Measurements from ENCODE around the gene HNRNPR.

Gene HNRNPR

DNA sequence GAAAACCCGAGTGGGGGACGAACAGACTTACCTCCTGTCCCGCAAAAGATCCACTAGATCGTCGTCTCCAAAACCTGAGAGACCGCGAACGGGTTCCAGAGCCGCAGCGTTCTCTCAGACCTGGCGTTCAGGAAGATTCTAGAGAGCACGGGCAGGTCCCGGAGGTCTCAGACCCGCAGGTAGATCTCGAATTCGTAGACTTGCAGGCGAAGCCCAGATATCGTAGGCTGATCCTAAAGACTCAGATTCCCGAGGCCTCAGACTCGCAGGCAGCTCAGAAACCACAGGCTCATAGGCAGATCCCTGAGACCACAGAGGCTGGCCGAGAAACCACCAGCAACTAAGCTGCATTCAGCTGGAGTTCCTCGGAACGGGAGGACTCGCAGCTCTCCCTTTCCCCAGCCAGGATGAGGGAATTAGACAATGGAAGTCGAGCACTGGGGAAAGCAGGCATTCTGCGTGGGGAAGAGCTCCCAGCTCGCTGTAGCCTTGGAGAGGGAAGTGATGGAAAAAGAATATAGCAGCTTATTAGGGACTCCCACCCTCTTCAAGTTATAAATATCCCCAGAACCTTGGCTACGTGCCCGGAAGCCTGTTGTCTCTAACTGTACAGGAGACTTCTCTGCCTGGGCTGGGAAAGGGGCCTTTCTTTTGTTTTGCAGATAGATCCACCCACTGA, 25.4 kb upstream of the HNRNPR start, which contains the start of gene ZNF436:
ZNF436 (minus strand) TSS at position 502 of the 679 bp plus-strand sequence. CDS start 1,831 bp downstream, outside the sequence.
- DNase-seq (ENCODE audit: low read depth in 2 of 3, low spot score in 1 of 3), result peak in 1 of 3 donors; percentile 12

GRCh38 chr1:23368562-23369334, 24.7 kb upstream of the HNRNPR start:
- peak; percentile 82 to 86 (median 84) for DNase-seq (ENCODE audit: low read depth in 2 of 3, low spot score in 1 of 3)

DNA sequence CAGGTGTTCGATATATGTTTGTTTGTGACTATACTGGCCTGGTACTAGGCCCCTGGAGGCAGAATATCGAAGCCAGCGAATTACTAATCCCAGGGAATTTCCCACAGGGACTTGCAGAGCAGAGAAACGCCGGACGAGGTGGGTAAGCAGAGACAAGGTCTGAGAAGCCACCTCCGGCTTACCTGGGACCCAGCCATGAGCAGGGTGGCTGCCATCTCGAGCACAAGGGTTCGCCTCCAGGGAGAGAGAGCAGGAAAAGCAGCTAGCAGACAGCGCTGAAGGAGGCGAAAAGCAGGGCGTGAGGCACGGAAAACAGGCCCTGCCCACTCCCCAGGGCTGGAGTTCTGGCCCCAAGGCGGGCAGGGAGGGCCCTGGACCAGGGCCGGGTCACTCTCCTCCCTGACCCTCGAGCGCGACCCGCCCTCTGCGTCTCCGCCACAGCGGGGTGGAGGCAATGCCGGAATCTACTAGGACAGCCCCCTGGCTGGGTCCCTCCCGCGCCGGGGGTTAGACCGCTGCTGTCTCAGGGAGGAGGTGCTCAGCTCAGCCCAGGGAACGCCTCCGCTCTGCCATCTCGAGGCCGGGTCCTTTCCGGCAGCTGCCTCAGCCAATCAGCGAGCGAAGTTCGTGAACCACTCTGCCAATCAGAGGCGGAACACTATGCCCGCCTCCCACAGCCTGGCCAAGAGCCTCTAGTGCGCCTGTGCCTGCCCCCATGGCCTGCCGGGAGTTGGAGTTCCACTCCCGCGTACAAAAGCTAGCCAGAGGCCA, 23.9 kb upstream of the HNRNPR start:
- DNase-seq (ENCODE audit: low read depth in 2 of 3, low spot score in 1 of 3), result peak; percentile 95 to 98 (median 95)

DNA sequence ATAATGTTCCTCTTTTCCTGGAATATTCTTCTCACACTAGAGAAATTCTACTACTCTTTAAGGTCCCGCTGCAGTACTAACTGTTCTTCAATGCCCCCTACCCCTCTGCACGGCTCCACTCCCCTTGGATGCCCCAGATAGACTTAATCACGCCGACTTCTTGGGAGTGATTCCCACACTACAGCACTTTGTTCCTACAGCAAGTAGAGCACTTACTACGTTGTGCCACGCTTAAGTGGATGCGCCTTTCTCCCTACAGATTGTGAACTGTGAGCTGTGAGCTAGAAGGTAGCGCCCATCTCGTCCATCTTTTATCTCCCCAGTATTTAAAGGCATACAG, 23.3 kb upstream of the HNRNPR start:
- DNase-seq (ENCODE audit: low read depth in 2 of 3, low spot score in 1 of 3), result no peak

DNA sequence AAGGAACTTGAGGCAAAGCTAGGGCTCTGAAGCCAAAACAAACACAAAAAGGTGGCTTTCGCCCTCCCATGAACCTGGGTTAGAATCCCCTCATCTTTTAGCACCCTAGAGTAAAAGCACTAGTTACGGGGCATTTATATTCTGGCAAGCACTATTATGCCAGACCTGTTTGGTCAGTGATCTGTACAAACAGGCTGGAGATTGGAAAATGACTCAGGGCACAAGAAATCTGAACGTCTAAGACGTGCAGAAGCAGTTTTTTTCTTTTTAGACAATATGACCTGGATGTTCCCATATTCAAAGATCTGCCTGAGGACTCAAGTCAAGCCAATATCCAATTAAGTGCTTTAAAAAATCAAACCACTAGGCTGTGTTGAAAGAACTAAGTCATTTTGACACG, 22.5 kb upstream of the HNRNPR start:
- DNase-seq (ENCODE audit: low read depth in 2 of 3, low spot score in 1 of 3), result no peak

DNA sequence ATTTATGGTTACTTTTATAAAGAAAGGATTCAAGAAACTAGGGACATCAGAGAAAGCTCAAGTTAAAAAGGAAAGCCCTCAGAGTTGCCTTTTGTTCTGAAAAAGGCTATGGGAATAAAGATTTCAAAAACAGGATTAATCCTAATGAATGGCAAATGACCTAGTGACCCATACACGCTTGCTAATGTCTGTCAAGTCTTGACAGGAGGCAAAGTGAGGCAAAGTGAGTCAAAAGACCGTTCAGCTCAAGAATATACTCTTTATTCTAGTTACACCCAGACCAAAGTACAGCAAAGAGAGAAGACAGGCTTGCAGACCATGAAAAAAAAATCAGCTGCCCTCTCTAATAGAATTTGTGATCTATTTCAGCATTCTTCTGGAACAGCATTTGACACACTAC, 22.1 kb upstream of the HNRNPR start:
- DNase-seq (ENCODE audit: low read depth in 2 of 3, low spot score in 1 of 3), result no peak

DNA sequence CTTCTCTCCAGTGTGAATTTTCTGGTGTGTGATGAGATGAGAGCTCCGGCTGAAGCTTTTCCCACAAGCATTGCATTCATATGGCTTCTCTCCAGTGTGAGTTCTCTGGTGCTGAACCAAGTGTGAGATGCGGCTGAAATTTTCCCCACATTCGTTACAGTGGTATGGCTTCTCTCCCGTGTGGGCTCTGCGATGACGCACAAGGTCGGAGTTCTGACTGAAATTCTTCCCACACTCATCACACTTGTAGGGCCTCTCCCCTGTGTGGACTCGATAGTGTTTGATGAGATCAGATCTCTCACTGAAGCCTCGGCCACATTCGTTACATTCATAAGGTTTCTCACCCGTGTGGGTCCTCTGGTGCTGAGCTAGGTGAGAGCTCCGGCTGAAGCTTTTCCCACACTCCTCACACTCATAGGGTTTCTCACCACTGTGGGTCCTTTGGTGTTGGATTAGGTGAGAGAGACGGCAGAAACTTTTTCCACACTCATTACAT, 18.2 kb upstream of the HNRNPR start:
- no peak for DNase-seq (ENCODE audit: low read depth in 2 of 3, low spot score in 1 of 3)

GRCh38 chr1:23358310-23358875, 14.3 kb upstream of the HNRNPR start:
- DNase-seq (ENCODE audit: low read depth in 2 of 3, low spot score in 1 of 3), result no peak

GRCh38 chr1:23357138-23357908, 13.2 kb upstream of the HNRNPR start:
- no peak for DNase-seq (ENCODE audit: low read depth in 2 of 3, low spot score in 1 of 3)

GRCh38 chr1:23356471-23357137, 12.5 kb upstream of the HNRNPR start:
- DNase-seq (ENCODE audit: low read depth in 2 of 3, low spot score in 1 of 3), result no peak

DNA sequence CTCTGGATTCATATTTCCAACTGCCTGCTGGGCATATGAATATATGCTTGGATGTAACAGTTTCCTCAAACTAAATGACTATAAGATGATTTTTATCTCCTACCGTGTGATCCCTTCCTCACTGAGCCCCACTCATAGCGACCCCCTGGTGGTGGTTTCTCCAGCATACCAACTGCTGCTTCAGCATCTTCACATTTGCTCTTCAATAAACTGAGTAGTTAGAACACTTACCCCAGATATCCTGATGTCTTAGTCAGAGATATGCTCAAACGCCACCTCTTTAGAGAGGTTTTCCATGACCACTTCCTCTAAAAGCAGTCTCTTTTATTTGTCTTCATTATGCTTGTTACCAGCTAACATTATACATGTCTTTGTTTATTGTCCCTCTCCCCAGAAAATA, 10.2 kb upstream of the HNRNPR start:
- DNase-seq (ENCODE audit: low read depth in 2 of 3, low spot score in 1 of 3), result no peak

DNA sequence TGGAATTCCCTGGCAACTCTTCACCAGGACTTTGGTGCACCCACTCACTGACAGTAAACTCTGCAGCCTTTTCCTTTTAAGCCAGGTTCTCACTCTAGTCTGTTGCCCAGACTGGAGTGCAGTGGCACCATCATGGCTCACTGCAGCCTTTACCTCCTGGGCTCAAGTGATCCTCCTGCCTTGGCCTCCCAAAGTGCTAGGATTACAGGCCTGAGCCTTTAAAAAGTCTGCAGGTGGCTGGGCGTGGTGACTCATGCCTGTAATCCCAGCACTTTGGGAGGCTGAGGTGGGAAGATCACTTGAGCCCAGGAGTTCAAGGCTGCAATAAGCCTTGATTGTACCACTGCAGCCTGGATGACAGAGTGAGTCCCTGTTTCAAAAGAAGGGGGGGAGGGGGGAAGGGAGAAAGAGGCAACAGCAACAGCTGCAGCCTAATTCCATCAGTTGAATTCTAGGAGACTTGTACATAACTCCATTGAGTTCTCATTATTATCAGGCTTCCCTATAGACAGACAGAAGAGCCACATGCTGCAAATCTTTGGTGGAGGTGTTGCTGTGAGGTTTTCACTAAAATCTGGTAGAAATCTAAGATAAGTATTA, 8.1 kb upstream of the HNRNPR start:
- no peak for DNase-seq (ENCODE audit: low read depth in 2 of 3, low spot score in 1 of 3)

DNA sequence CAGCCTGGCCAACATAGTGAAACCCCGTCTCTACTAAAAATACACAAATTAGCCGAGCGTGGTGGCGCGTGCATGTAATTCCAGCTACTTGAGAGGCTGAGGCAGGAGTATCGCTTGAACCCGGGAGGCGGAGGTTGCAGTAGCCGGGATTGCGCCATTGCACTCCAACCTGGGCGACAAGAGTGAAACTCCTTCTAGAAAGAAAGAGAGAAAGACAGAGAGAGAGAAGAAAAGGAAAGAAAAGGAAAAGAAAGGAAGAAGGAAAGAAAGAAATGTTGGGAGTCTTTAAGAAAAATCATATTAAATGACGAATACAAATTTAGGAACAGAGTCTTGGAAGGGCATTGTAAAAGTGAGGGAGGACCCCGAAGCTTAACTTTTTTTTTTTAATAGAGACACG, 1.8 kb upstream of the HNRNPR start:
- DNase-seq (ENCODE audit: low read depth in 2 of 3, low spot score in 1 of 3), result no peak

DNA sequence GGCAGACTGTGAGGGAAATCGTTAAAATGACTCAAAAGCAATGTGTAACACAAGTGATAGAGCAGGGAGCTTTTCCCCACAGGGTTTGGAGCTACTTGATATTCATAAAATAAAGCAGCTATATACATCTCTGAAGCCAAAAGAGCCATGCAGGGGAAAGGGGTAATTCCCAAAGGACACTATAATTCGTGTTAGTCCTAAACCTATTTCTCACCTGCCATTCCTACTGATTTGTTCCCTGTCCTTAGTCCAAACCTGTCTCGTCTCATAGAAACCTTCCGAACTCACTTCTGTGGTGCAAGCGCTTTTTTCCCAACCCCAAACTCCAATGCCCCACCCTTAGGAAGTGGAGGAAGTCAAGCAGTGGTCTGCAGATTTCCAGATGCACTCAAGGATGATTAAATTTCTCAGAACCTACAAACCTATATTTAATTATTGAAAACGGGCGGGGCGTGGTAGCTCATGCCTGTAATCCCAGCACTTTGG, 946 bp upstream of the HNRNPR start:
- DNase-seq (ENCODE audit: low read depth in 2 of 3, low spot score in 1 of 3), result no peak

GRCh38 chr1:23343221-23344110, 618 bp downstream of the HNRNPR start:
- DNase-seq (ENCODE audit: low read depth in 2 of 3, low spot score in 1 of 3), result peak; percentile 49 to 54 (median 51)

GRCh38 chr1:23341931-23342692, 2.0 kb downstream of the HNRNPR start:
- no peak for DNase-seq (ENCODE audit: low read depth in 2 of 3, low spot score in 1 of 3)

- DNase-seq (ENCODE audit: low read depth in 2 of 3, low spot score in 1 of 3), result no peak
Measured at GRCh38 chr1:23339632-23340031, 4.5 kb downstream of the HNRNPR start.

DNA sequence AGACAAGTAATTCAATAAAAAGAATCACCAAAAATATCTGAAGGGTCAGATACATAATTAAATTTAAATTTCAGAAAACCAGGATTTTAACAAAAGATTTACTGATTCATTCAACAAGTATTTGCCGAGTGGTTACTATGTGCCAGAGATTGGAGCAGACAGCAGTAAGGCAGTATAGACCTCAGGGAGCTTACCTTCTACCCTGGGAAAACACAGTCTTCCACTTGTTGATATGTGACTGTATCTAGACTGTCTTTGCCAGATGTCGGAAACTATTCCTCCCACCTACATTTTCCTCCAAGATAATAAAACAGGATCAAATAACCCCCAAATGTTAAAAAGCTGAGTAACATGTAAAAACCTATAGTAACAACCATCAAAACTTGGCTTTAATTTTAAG, 6.2 kb downstream of the HNRNPR start:
- DNase-seq (ENCODE audit: low read depth in 2 of 3, low spot score in 1 of 3), result no peak

Data from stimulated activated CD4-positive, alpha-beta T cell treated with anti-CD3 and anti-CD28 coated beads, Interleukin-12 subunit alpha, Interleukin-12 subunit beta, amount 100 ng/mL, for 48 hours (primary cell).